AG09309 (cell line): ENCODE data around the gene FAHD1.

ENCODE experiments used
- DNase-seq: peaks from one replicate; pipeline ENCODE4 v3.0.0-alpha.2; 2010; ENCODE audit warnings: low read depth
- H3K4me3 ChIP-seq: 2 replicates; pipeline ENCODE4 v1.5.1; 2011; ENCODE audit warnings: mild to moderate bottlenecking, low read depth, low read length, moderate library complexity; ENCODE audit not compliant: control insufficient read depth
- CTCF ChIP-seq: IDR thresholded peaks from 2 replicates; pipeline ENCODE4 v1.5.1; 2011; ENCODE audit warnings: mild to moderate bottlenecking, low read depth, low read length, inconsistent platforms; ENCODE audit not compliant: insufficient read depth, control insufficient read depth; ENCODE audit errors: missing control alignments

Gene FAHD1

GRCh38 chr16:1861730-1862129, 34.7 kb downstream of the FAHD1 start:
- DNase-seq = no peak
- no peak overlapping the region for H3K4me3 ChIP-seq
- TF ChIP-seq CTCF = no peak

- H3K4me3 ChIP-seq = no peak overlapping the region
- DNase-seq = no peak
- TF ChIP-seq CTCF = no peak
Observed at GRCh38 chr16:1862394-1862793, 35.4 kb downstream of the FAHD1 start.

GRCh38 chr16:1863681-1864460, 36.9 kb downstream of the FAHD1 start:
- peak; percentile 40 for TF ChIP-seq CTCF

GRCh38 chr16:1865902-1866690, 39.1 kb downstream of the FAHD1 start:
- no peak for DNase-seq
- no peak for TF ChIP-seq CTCF
- H3K4me3 ChIP-seq = no peak overlapping the region

More at GRCh38 chr16:1863681-1864460, 36.9 kb downstream of the FAHD1 start:
- H3K4me3 ChIP-seq = no peak overlapping the region
- peak; percentile 7 for DNase-seq

- TF ChIP-seq CTCF = no peak
- DNase-seq = peak; percentile 2
- no peak overlapping the region for H3K4me3 ChIP-seq
Observed at GRCh38 chr16:1870365-1871082, 43.5 kb downstream of the FAHD1 start.

GRCh38 chr16:1871974-1872635, 45.1 kb downstream of the FAHD1 start, which contains the start of gene MEIOB:
TSS of gene MEIOB (minus strand) at chr16:1872164. CDS start at chr16:1868175, 3,989 bp downstream.
- H3K4me3 ChIP-seq = no peak within 1 kb of the TSS
- TF ChIP-seq CTCF = no peak
- DNase-seq = no peak
